Stimulated activated CD4-positive, alpha-beta T cell treated with anti-CD3 and anti-CD28 coated beads, Interleukin-12 subunit alpha, Interleukin-12 subunit beta, amount 100 ng/mL, for 4 hours (primary cell): ENCODE data around the gene UBE2E1.

ENCODE experiments used
- DNase-seq: peaks from one replicate; pipeline ENCODE4 v3.0.0-alpha.2; 2020

Gene UBE2E1

GRCh38 chr3:23796518-23796917 is 9.2 kb upstream of the UBE2E1 start:
- DNase-seq = no peak

GRCh38 chr3:23797491-23797890 is 8.3 kb upstream of the UBE2E1 start:
- DNase-seq = no peak

- DNase-seq = no peak
Measured at GRCh38 chr3:23798456-23798855, 7.3 kb upstream of the UBE2E1 start.

GRCh38 chr3:23798876-23799275 is 6.9 kb upstream of the UBE2E1 start:
- no peak for DNase-seq

GRCh38 chr3:23800731-23801130 is 5.0 kb upstream of the UBE2E1 start:
- no peak for DNase-seq

GRCh38 chr3:23804441-23805209 is 1.1 kb upstream of the UBE2E1 start:
- DNase-seq = no peak

GRCh38 chr3:23805210-23805632 is 534 bp upstream of the UBE2E1 start:
- DNase-seq = no peak

- peak; percentile 12 for DNase-seq
Measured at GRCh38 chr3:23806534-23807423, 1.0 kb downstream of the UBE2E1 start.

- DNase-seq = no peak
Measured at GRCh38 chr3:23807424-23808015, 1.8 kb downstream of the UBE2E1 start.

GRCh38 chr3:23808525-23808924 is 2.8 kb downstream of the UBE2E1 start:
- no peak for DNase-seq

GRCh38 chr3:23809294-23809693 is 3.5 kb downstream of the UBE2E1 start:
- DNase-seq = no peak

- DNase-seq = no peak
Measured at GRCh38 chr3:23809840-23810342, 4.1 kb downstream of the UBE2E1 start.

- peak; percentile 42 for DNase-seq
Measured at GRCh38 chr3:23810343-23811184, 4.8 kb downstream of the UBE2E1 start.

- DNase-seq = no peak
Measured at GRCh38 chr3:23811185-23811527, 5.4 kb downstream of the UBE2E1 start.

GRCh38 chr3:23811919-23812318 is 6.2 kb downstream of the UBE2E1 start:
- DNase-seq = no peak

GRCh38 chr3:23815879-23816278 is 10.1 kb downstream of the UBE2E1 start:
- DNase-seq = no peak

- no peak for DNase-seq
Measured at GRCh38 chr3:23816721-23817120, 11.0 kb downstream of the UBE2E1 start.

GRCh38 chr3:23817508-23818223 is 11.9 kb downstream of the UBE2E1 start:
- no peak for DNase-seq

GRCh38 chr3:23819599-23820360 is 14.0 kb downstream of the UBE2E1 start:
- no peak for DNase-seq

- DNase-seq = no peak
Measured at GRCh38 chr3:23820888-23821287, 15.1 kb downstream of the UBE2E1 start.

GRCh38 chr3:23821858-23822257 is 16.1 kb downstream of the UBE2E1 start:
- DNase-seq = no peak
